ENCODE results near the gene GUSB.

GRCh38 chr7:65924193-65924592 is 57.8 kb downstream of the GUSB start:
- TF ChIP-seq SMC3 (IDR thresholded peaks at IDR 0.05) = no peak
- TF ChIP-seq, protein P1, sequence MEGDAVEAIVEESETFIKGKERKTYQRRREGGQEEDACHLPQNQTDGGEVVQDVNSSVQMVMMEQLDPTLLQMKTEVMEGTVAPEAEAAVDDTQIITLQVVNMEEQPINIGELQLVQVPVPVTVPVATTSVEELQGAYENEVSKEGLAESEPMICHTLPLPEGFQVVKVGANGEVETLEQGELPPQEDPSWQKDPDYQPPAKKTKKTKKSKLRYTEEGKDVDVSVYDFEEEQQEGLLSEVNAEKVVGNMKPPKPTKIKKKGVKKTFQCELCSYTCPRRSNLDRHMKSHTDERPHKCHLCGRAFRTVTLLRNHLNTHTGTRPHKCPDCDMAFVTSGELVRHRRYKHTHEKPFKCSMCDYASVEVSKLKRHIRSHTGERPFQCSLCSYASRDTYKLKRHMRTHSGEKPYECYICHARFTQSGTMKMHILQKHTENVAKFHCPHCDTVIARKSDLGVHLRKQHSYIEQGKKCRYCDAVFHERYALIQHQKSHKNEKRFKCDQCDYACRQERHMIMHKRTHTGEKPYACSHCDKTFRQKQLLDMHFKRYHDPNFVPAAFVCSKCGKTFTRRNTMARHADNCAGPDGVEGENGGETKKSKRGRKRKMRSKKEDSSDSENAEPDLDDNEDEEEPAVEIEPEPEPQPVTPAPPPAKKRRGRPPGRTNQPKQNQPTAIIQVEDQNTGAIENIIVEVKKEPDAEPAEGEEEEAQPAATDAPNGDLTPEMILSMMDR (IDR thresholded peaks at IDR 0.05) = no peak
